MCF 10A (cell line): ENCODE measurements around the gene NUDT22. TPM values are rescaled to one million over a fixed set of nuclear protein-coding genes. Genes with fewer than 3 reads are reported as not detected.

ENCODE experiments used
- BruUV-seq: library from RNA; stranded (reverse); fragments of 400-500 nt; replicated peaks from 2 replicates; lab custom pipeline; 2021; lab: Mats Ljungman, UMichigan
- CTCF ChIA-PET: fragments of 300-600 bp; sonication (Branson Sonifier 250); formaldehyde crosslinking; extraction: SDS; loops from one replicate; lab custom pipeline; 2021; ENCODE audit warnings: antibody characterized with exemption, inconsistent platforms; lab: Yijun Ruan, JAX
- POLR2A ChIA-PET: fragments of 300-600, 350-650 bp; sonication (Branson Sonifier 250); formaldehyde crosslinking; extraction: SDS; loops from one replicate; lab custom pipeline; 2020; ENCODE audit warnings: antibody characterized with exemption, inconsistent platforms; lab: Yijun Ruan, JAX
- DNase-seq: peaks from one replicate; pipeline ENCODE4 v3.0.0-alpha.2; 2018; ENCODE audit not compliant: unreplicated experiment
- H3K27ac Mint-ChIP-seq: one replicate; pipeline ENCODE4 v1.8.0; 2022; ENCODE audit warnings: mild to moderate bottlenecking, low read depth, mixed read lengths; ENCODE audit not compliant: unreplicated experiment
- H3K27me3 Mint-ChIP-seq: one replicate; pipeline ENCODE4 v1.8.0; 2022; ENCODE audit warnings: mixed read lengths; ENCODE audit not compliant: insufficient read depth, unreplicated experiment
- H3K36me3 Mint-ChIP-seq: one replicate; pipeline ENCODE4 v1.8.0; 2022; ENCODE audit warnings: mild to moderate bottlenecking, moderate library complexity, mixed read lengths; ENCODE audit not compliant: insufficient read depth, unreplicated experiment
- H3K4me1 Mint-ChIP-seq: one replicate; pipeline ENCODE4 v1.8.0; 2022; ENCODE audit warnings: mixed read lengths; ENCODE audit not compliant: insufficient read depth, unreplicated experiment
- H3K4me3 Mint-ChIP-seq: one replicate; pipeline ENCODE4 v1.8.0; 2022; ENCODE audit warnings: mild to moderate bottlenecking, moderate library complexity, mixed read lengths; ENCODE audit not compliant: unreplicated experiment
- H3K9me3 Mint-ChIP-seq: one replicate; pipeline ENCODE4 v1.8.0; 2022; ENCODE audit warnings: mixed read lengths; ENCODE audit not compliant: unreplicated experiment
- CTCF ChIP-seq: fragments of 200-600 bp; IDR thresholded peaks from one replicate; pipeline ENCODE4 v1.8.0; 2022; ENCODE audit warnings: antibody characterized with exemption, mild to moderate bottlenecking; ENCODE audit not compliant: unreplicated experiment
- intact Hi-C: fragments of 100-400 bp; cut with micrococcal nuclease; formaldehyde crosslinking; loops from 2 replicates; pipeline ENCODE4 v1.14.1; 2022
- total RNA-seq: library from RNA; stranded (reverse); gene quantifications from 2 replicates; pipeline ENCODE4 v1.2.3, GENCODE V29; 2022

The NUDT22 gene
- total RNA-seq, 1 experiment from 2014 or later: 51.0 TPM

GRCh38 chr11:64260147-64260708 is 34.2 kb downstream of the NUDT22 start:
- Mint-ChIP-seq H3K9me3 (no peaks in the 10 kb centered on the region), H3K27ac (no peak overlapping the region), H3K27me3 (no peaks in the 10 kb centered on the region), H3K4me3 (no peak overlapping the region), H3K36me3 (peaks cover 50% of the 10 kb centered on the region), H3K4me1 (peaks cover 6% of the 10 kb centered on the region)
- TF ChIP-seq CTCF: no peak
- no TSS peak for BruUV-seq
- DNase-seq: no peak
- CTCF ChIA-PET: interaction anchor here (1.1 kb wide), 1 partner anchor 95 kb away, joined by 4 read pairs; no protein-coding TSS in a partner anchor
- POLR2A ChIA-PET: interaction anchor here (1.7 kb wide), 1 partner anchor 10 kb away, joined by 6 read pairs; no protein-coding TSS in a partner anchor
- intact Hi-C loops: no loop called here

- Mint-ChIP-seq H3K27me3 (no peaks in the 10 kb centered on the region), H3K36me3 (peaks cover 54% of the 10 kb centered on the region), H3K9me3 (no peaks in the 10 kb centered on the region), H3K27ac (no peak overlapping the region), H3K4me1 (peaks cover 10% of the 10 kb centered on the region), H3K4me3 (no peak overlapping the region)
- intact Hi-C loops: no loop called here
- no TSS peak for BruUV-seq
- ChIA-PET POLR2A (interaction anchor here (1.7 kb wide), 1 partner anchor 9 kb away, joined by 6 read pairs; no protein-coding TSS in a partner anchor), CTCF (interaction anchor here (3.3 kb wide), 1 partner anchor 11 kb away, joined by 14 read pairs; the partner anchor contains the start of gene PLCB3)
- DNase-seq: no peak
- TF ChIP-seq CTCF: no peak
Measured at GRCh38 chr11:64261556-64262080, 35.5 kb downstream of the NUDT22 start.

GRCh38 chr11:64262271-64263002 is 36.4 kb downstream of the NUDT22 start:
- Mint-ChIP-seq H3K27ac (no peak overlapping the region), H3K4me1 (peaks cover 9% of the 10 kb centered on the region), H3K36me3 (peaks cover 56% of the 10 kb centered on the region), H3K4me3 (no peak overlapping the region), H3K9me3 (no peaks in the 10 kb centered on the region), H3K27me3 (no peaks in the 10 kb centered on the region)
- DNase-seq: no peak
- ChIA-PET POLR2A (interaction anchor here (1.7 kb wide), 1 partner anchor 8 kb away, joined by 6 read pairs; no protein-coding TSS in a partner anchor), CTCF (interaction anchor here (1.3 to 3.3 kb wide), 3 partner anchors 12 to 42 kb away, joined by 5 to 14 read pairs (median 12); partner anchors contain the start of gene PLCB3)
- no peak for TF ChIP-seq CTCF
- intact Hi-C loops: no loop called here
- BruUV-seq: no TSS peak
